Measurements from ENCODE around the gene MYCN. TPM values are rescaled to one million over a fixed set of nuclear protein-coding genes. Genes with fewer than 3 reads are reported as not detected.
"Not testable (repeated sequence)": the region's sequence is repeated elsewhere in the genome, so short reads cannot be mapped to it uniquely, and the experiment has no call there.

The MYCN gene
- total RNA-seq, 6 donors from 2014 or later, result 0.20 to 0.67 (median 0.52) TPM; not detected in 3

GRCh38 chr2:15925819-15926218, 14.5 kb upstream of the MYCN start:
- 69 to 72% methylated on average over 3 of the region's 3 CpGs for WGBS, 2 donors
- Histone ChIP-seq H3K9me3 (no peaks in the 10 kb centered on the region), H3K27ac (no peak overlapping the region), H3K27me3 (no peaks in the 10 kb centered on the region), H3K4me3 (no peak overlapping the region), H3K4me1 (no peaks in the 10 kb centered on the region), H3K36me3 (no peaks in the 10 kb centered on the region)
- no peak for TF ChIP-seq EP300 (IDR thresholded peaks at IDR 0.05)
- no peak for TF ChIP-seq CTCF (IDR thresholded peaks at IDR 0.05)
- TF ChIP-seq POLR2AphosphoS5 (IDR thresholded peaks at IDR 0.05), result no peak
- TF ChIP-seq POLR2A (IDR thresholded peaks at IDR 0.05), result no peak
- DNase-seq, result no peak
- ATAC-seq (ENCODE audit: low FRiP score in 2 of 2), result no peak

GRCh38 chr2:15926252-15926651, 14.1 kb upstream of the MYCN start:
- H3K9me3 ChIP-seq, result no peaks in the 10 kb centered on the region
- H3K4me3 ChIP-seq, result no peak overlapping the region
- DNase-seq (no peak), ATAC-seq (ENCODE audit: low FRiP score in 2 of 2) (no peak)
- no peak for TF ChIP-seq POLR2AphosphoS5 (IDR thresholded peaks at IDR 0.05)
- no peak for TF ChIP-seq CTCF (IDR thresholded peaks at IDR 0.05)
- TF ChIP-seq POLR2A (IDR thresholded peaks at IDR 0.05), result no peak
- no peak for TF ChIP-seq EP300 (IDR thresholded peaks at IDR 0.05)
- H3K27ac ChIP-seq, result no peak overlapping the region
- no peaks in the 10 kb centered on the region for H3K4me1 ChIP-seq
- no peaks in the 10 kb centered on the region for H3K36me3 ChIP-seq
- WGBS, 2 donors, result 90 to 93% methylated on average over 7 of the region's 7 CpGs
- no peaks in the 10 kb centered on the region for H3K27me3 ChIP-seq

GRCh38 chr2:15927551-15928218, 12.7 kb upstream of the MYCN start:
- 88 to 92% methylated on average over 11 of the region's 11 CpGs for WGBS, 2 donors
- Histone ChIP-seq H3K27me3 (no peaks in the 10 kb centered on the region), H3K27ac (no peak overlapping the region), H3K4me3 (no peak overlapping the region), H3K4me1 (no peaks in the 10 kb centered on the region), H3K36me3 (no peaks in the 10 kb centered on the region), H3K9me3 (no peaks in the 10 kb centered on the region)
- TF ChIP-seq POLR2A (IDR thresholded peaks at IDR 0.05) (no peak), EP300 (IDR thresholded peaks at IDR 0.05) (no peak), CTCF (IDR thresholded peaks at IDR 0.05) (no peak), POLR2AphosphoS5 (IDR thresholded peaks at IDR 0.05) (no peak)
- ATAC-seq (ENCODE audit: low FRiP score in 2 of 2) (no peak), DNase-seq (no peak)

- not testable (repeated sequence) for H3K36me3 ChIP-seq; ATAC-seq (ENCODE audit: low FRiP score in 2 of 2); H3K27me3 ChIP-seq; H3K4me3 ChIP-seq; H3K4me1 ChIP-seq; DNase-seq; H3K27ac ChIP-seq; H3K9me3 ChIP-seq
- 81 to 88% methylated on average over 3 of the region's 3 CpGs for WGBS, 2 donors
These were observed 11.3 kb upstream of the MYCN start for GRCh38 chr2:15929008-15929407.

- H3K27ac ChIP-seq, result no peak overlapping the region
- H3K4me1 ChIP-seq, result no peaks in the 10 kb centered on the region
- H3K27me3 ChIP-seq, result no peaks in the 10 kb centered on the region
- ATAC-seq (ENCODE audit: low FRiP score in 2 of 2), result no peak
- TF ChIP-seq CTCF (IDR thresholded peaks at IDR 0.05) (no peak), EP300 (IDR thresholded peaks at IDR 0.05) (no peak), POLR2A (IDR thresholded peaks at IDR 0.05) (no peak), POLR2AphosphoS5 (IDR thresholded peaks at IDR 0.05) (no peak)
- no peaks in the 10 kb centered on the region for H3K36me3 ChIP-seq
- no peak for DNase-seq
- no peak overlapping the region for H3K4me3 ChIP-seq
- no peaks in the 10 kb centered on the region for H3K9me3 ChIP-seq
- WGBS, 2 donors, result 96 to 97% methylated on average over 5 of the region's 5 CpGs
These were observed 10.5 kb upstream of the MYCN start for GRCh38 chr2:15929861-15930260.
